Chondrocyte (in vitro differentiated cells): ENCODE measurements around the gene ESYT2. TPM values are rescaled to one million over a fixed set of nuclear protein-coding genes. Genes with fewer than 3 reads are reported as not detected.

Experiments used
- DNase-seq: peaks from one replicate; pipeline ENCODE4 v3.0.0; 2021; ENCODE audit warnings: mixed read lengths, low spot score
- H3K27ac Mint-ChIP-seq: one replicate; pipeline ENCODE4 v1.8.0; 2021; ENCODE audit warnings: mild to moderate bottlenecking, moderate library complexity, mixed read lengths; ENCODE audit not compliant: unreplicated experiment
- H3K27me3 Mint-ChIP-seq: 2 replicates; pipeline ENCODE4 v1.8.0; 2021; ENCODE audit warnings: low read depth, mixed read lengths
- H3K36me3 Mint-ChIP-seq: 2 replicates; pipeline ENCODE4 v1.8.0; 2021; ENCODE audit warnings: low read depth, mixed read lengths
- H3K4me1 Mint-ChIP-seq: 2 replicates; pipeline ENCODE4 v1.8.0; 2021; ENCODE audit warnings: low read depth, mild to moderate bottlenecking, mixed read lengths
- H3K4me3 Mint-ChIP-seq: one replicate; pipeline ENCODE4 v1.8.0; 2021; ENCODE audit warnings: mild to moderate bottlenecking, moderate library complexity, mixed read lengths; ENCODE audit not compliant: unreplicated experiment
- H3K9me3 Mint-ChIP-seq: 2 replicates; pipeline ENCODE4 v1.8.0; 2021; ENCODE audit warnings: low read depth, mixed read lengths
- total RNA-seq: library from RNA; stranded (reverse); gene quantifications from 3 replicates; pipeline ENCODE4 v1.2.1, GENCODE V29; 2021
- TF ChIP-seq, protein P1 (sequence below): fragments of 200-600 bp; sonication (generic); IDR thresholded peaks from 2 replicates; pipeline ENCODE4 v1.5.0; 2021; ENCODE audit warnings: antibody characterized with exemption, mild to moderate bottlenecking, moderate library complexity

ESYT2 gene
- total RNA-seq, 1 donor from 2014 or later: 108 TPM

DNA sequence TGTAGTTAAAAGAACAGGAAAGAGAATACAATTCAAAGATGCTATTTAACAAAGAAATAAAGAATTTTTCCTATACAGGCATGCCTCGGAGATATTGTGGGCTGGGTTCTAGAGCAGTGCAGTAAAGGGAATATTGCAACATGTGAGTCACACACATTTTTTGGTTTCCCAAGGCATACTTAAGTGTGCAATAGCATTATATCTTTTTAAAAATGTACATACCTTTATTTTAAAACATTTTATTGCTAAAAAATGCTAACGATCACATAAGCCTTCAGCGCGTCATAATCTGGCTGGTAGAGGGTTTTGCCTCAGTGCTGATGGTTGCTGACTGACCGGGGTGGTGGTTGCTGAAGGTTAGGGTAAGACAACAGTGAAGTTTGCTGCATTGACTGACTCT, 54.4 kb downstream of the ESYT2 start:
- no peak for DNase-seq
- Mint-ChIP-seq H3K4me1 (peaks cover 26% of the 10 kb centered on the region), H3K36me3 (peaks cover 6% of the 10 kb centered on the region), H3K27me3 (no peaks in the 10 kb centered on the region), H3K4me3 (no peak overlapping the region), H3K9me3 (no peaks in the 10 kb centered on the region), H3K27ac (no peak overlapping the region)
- TF ChIP-seq, protein P1, sequence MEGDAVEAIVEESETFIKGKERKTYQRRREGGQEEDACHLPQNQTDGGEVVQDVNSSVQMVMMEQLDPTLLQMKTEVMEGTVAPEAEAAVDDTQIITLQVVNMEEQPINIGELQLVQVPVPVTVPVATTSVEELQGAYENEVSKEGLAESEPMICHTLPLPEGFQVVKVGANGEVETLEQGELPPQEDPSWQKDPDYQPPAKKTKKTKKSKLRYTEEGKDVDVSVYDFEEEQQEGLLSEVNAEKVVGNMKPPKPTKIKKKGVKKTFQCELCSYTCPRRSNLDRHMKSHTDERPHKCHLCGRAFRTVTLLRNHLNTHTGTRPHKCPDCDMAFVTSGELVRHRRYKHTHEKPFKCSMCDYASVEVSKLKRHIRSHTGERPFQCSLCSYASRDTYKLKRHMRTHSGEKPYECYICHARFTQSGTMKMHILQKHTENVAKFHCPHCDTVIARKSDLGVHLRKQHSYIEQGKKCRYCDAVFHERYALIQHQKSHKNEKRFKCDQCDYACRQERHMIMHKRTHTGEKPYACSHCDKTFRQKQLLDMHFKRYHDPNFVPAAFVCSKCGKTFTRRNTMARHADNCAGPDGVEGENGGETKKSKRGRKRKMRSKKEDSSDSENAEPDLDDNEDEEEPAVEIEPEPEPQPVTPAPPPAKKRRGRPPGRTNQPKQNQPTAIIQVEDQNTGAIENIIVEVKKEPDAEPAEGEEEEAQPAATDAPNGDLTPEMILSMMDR: no peak

DNA sequence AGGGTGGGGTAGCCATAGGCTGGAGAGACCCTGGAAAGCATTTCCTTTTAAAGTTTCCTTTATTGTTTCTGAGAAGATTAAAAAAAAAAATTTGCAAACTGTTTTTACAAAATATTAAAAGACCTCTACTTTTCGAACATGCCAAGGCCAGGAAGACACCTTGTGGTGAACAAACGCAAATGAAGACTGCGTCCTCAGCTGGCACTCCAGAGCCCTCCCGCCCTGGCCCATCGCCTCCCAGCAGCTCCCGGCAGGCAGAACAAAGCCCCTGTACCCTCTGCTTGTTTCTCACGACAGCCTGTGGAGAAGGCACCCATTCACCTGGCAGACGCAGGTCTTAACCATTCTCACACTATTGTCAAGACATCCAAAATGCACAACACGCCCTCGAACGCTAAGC, 56.4 kb downstream of the ESYT2 start:
- H3K27me3 Mint-ChIP-seq: no peaks in the 10 kb centered on the region
- H3K9me3 Mint-ChIP-seq: no peaks in the 10 kb centered on the region
- TF ChIP-seq, protein P1: peak; percentile 32
- peaks cover 8% of the 10 kb centered on the region for H3K4me1 Mint-ChIP-seq
- no peak overlapping the region for H3K4me3 Mint-ChIP-seq
- peaks cover 8% of the 10 kb centered on the region for H3K36me3 Mint-ChIP-seq
- no peak overlapping the region for H3K27ac Mint-ChIP-seq
- no peak for DNase-seq

DNA sequence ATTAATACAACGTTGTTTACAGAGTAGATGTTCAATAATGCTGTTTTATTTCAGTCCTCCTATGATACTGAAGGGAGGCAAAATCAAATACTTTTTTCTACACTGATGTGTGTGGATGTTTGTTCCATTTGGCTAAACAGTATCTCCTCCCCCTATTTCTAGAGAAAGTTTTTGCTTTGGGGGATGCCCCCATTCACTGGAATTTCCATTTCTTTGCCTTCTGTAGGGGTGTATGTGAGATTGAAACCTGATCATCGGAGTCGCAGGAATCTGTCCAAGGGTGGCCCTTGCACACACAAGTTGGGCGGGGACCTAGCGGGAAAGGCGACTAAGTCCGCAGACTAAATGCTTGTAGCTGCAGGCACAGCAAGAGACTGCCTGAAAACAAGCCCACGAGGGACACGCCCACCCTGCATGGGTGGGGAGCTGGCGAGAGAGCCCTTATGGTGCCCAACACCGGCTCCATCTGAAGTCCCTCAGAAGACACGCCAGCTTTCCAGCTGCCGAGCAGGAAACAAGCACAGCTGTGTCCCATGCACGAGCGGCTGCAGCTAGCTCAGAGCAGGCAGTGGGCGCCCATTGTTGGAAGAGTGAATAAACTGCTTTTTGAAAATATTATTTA, 58.0 kb downstream of the ESYT2 start:
- H3K27me3 Mint-ChIP-seq: no peaks in the 10 kb centered on the region
- peaks cover 16% of the 10 kb centered on the region for H3K36me3 Mint-ChIP-seq
- TF ChIP-seq, protein P1: no peak
- peaks cover 3% of the 10 kb centered on the region for H3K4me1 Mint-ChIP-seq
- DNase-seq: no peak
- H3K4me3 Mint-ChIP-seq: no peak overlapping the region
- no peaks in the 10 kb centered on the region for H3K9me3 Mint-ChIP-seq
- H3K27ac Mint-ChIP-seq: no peak overlapping the region

DNA sequence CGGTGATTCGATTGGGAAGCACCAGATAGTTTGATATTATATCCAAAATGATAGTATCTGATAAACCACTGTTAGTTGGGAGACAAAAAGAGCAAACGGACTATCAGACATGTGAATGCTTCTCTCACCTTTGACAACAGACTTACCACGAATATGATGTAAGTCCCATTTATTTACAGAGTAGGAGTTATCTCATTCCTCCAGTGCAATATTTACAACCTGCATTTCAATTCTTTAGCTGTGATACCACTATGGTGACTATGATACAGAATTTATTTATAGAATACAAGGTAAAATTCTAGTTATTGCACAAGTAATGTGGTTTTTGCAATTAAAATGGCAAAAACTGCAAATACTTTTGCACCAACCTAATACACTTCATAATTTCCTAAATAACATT, 61.6 kb downstream of the ESYT2 start:
- Mint-ChIP-seq H3K4me3 (no peak overlapping the region), H3K36me3 (peaks cover 19% of the 10 kb centered on the region), H3K27me3 (no peaks in the 10 kb centered on the region), H3K4me1 (no peaks in the 10 kb centered on the region), H3K9me3 (no peaks in the 10 kb centered on the region), H3K27ac (no peak overlapping the region)
- DNase-seq: no peak
- TF ChIP-seq, protein P1: no peak

DNA sequence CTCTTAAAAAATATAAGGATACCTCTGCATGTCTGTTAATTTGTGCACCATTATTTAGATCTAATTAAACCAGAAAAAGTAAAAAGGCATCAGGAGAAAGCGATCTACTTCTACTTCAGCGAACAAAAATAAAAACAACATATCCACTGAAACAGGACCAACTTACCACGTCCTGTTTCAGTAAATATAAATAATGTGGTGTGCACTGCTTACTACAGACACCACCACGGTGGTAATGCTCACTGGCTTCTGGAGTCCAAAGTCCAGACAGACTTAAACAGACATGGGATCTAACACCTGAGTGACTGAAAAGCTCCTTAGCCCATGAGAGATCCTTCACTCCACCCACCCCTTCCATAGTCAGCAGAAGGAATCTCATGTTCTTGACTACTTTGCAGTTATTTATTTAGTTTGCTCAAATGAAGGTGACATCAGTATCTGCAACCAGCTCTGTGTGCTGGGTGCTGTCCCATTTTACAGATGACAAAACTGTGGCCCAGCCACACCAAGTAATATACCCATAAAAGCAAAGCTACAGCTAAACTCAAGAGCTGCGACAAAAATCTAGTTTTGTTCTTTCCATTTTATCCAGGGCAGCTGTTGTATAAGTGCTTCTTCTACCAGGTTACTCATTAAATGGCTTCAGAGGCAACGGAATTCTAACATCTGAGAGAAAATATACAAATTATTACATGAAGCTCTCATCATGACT, 62.6 kb downstream of the ESYT2 start:
- H3K36me3 Mint-ChIP-seq: peaks cover 21% of the 10 kb centered on the region
- no peak overlapping the region for H3K27ac Mint-ChIP-seq
- H3K9me3 Mint-ChIP-seq: no peaks in the 10 kb centered on the region
- no peak for DNase-seq
- H3K4me3 Mint-ChIP-seq: no peak overlapping the region
- no peaks in the 10 kb centered on the region for H3K4me1 Mint-ChIP-seq
- TF ChIP-seq, protein P1: no peak
- no peaks in the 10 kb centered on the region for H3K27me3 Mint-ChIP-seq
